SKM-1 treated with dmso at 0.1 percent for 144 hours (cell line): Measurements from ENCODE around the gene PDZRN4.

Source experiments
- DNase-seq: peaks from one replicate; lab custom pipeline; 2025; ENCODE audit not compliant: unreplicated experiment; lab: John Stamatoyannopoulos, UW

PDZRN4 gene

GRCh38 chr12:41348198-41348597 lies 160.1 kb downstream of the PDZRN4 start:
- DNase-seq: no peak

GRCh38 chr12:41356181-41356580 lies 168.1 kb downstream of the PDZRN4 start:
- no peak for DNase-seq

- no peak for DNase-seq
Observed at GRCh38 chr12:41361738-41362137, 173.6 kb downstream of the PDZRN4 start.

GRCh38 chr12:41362510-41362909 lies 174.4 kb downstream of the PDZRN4 start:
- DNase-seq: no peak

- DNase-seq: no peak
Observed at GRCh38 chr12:41362931-41363330, 174.8 kb downstream of the PDZRN4 start.

- DNase-seq: no peak
Observed at GRCh38 chr12:41364211-41364610, 176.1 kb downstream of the PDZRN4 start.

GRCh38 chr12:41365653-41366171 lies 177.6 kb downstream of the PDZRN4 start:
- no peak for DNase-seq

GRCh38 chr12:41367726-41368405 lies 179.7 kb downstream of the PDZRN4 start:
- DNase-seq: no peak

GRCh38 chr12:41380878-41381277 lies 192.8 kb downstream of the PDZRN4 start:
- no peak for DNase-seq

- no peak for DNase-seq
Observed at GRCh38 chr12:41402801-41403200, 214.7 kb downstream of the PDZRN4 start.

GRCh38 chr12:41407232-41407799 lies 219.2 kb downstream of the PDZRN4 start:
- no peak for DNase-seq

GRCh38 chr12:41409628-41410027 lies 221.5 kb downstream of the PDZRN4 start:
- no peak for DNase-seq

- DNase-seq: no peak
Observed at GRCh38 chr12:41418586-41418985, 230.5 kb downstream of the PDZRN4 start.

GRCh38 chr12:41419131-41419893 lies 231.2 kb downstream of the PDZRN4 start:
- DNase-seq: no peak

- no peak for DNase-seq
Observed at GRCh38 chr12:41424651-41425050, 236.5 kb downstream of the PDZRN4 start.

- DNase-seq: no peak
Observed at GRCh38 chr12:41433460-41433859, 245.3 kb downstream of the PDZRN4 start.

GRCh38 chr12:41436076-41436475 lies 248.0 kb downstream of the PDZRN4 start:
- DNase-seq: no peak

GRCh38 chr12:41437563-41437962 lies 249.4 kb downstream of the PDZRN4 start:
- no peak for DNase-seq

GRCh38 chr12:41438854-41439541 lies 250.9 kb downstream of the PDZRN4 start:
- no peak for DNase-seq

- DNase-seq: no peak
Observed at GRCh38 chr12:41439801-41440200, 251.7 kb downstream of the PDZRN4 start.

- no peak for DNase-seq
Observed at GRCh38 chr12:41441180-41441579, 253.1 kb downstream of the PDZRN4 start.
